ENCODE data around the gene FSTL4.

FSTL4 gene

GRCh38 chr5:133459474-133460160 lies 152.7 kb downstream of the FSTL4 start:
- WGBS (ENCODE audit: insufficient coverage) = 90% methylated on average over 5 of the region's 7 CpGs
- ChIA-PET CTCF (interaction anchor here (0.8 to 1.4 kb wide), 2 partner anchors 9 to 44 kb away, joined by 3 read pairs; no protein-coding TSS in a partner anchor), POLR2A (no interaction called here)
- no peaks in the 10 kb centered on the region for H3K4me1 ChIP-seq (ENCODE audit: control extremely low read depth in 1 of 4, control insufficient read depth in 4 of 4, insufficient read depth in 4 of 4, low read length in 3 of 4)
- H3K27ac ChIP-seq (ENCODE audit: insufficient read depth in 1 of 2, low read depth in 1 of 2, low read length in 2 of 2, poor library complexity in 1 of 2, severe bottlenecking in 2 of 2) = no peak overlapping the region
- peaks cover 0 to 6% (median 0%) of the 10 kb centered on the region in 5 experiments for H3K27me3 ChIP-seq (replicated peaks in 2 of 5; ENCODE audit: control insufficient read depth in 4 of 5, insufficient read depth in 5 of 5, low read length in 4 of 5)
- no peak overlapping the region for H3K4me3 ChIP-seq (ENCODE audit: control insufficient read depth in 1 of 7, extremely low read depth in 1 of 7, insufficient read depth in 4 of 7, low read depth in 2 of 7, low read length in 6 of 7)
- H3K36me3 ChIP-seq (ENCODE audit: control insufficient read depth in 4 of 4, insufficient read depth in 4 of 4, low read length in 3 of 4) = no peaks in the 10 kb centered on the region
- DNase-seq = no peak
- H3K9me3 ChIP-seq (ENCODE audit: control extremely low read depth in 1 of 5, control insufficient read depth in 4 of 5, insufficient read depth in 2 of 5, low read depth in 1 of 5, low read length in 4 of 5) = no peaks in the 10 kb centered on the region

GRCh38 chr5:133458435-133458834 lies 153.9 kb downstream of the FSTL4 start:
- H3K27me3 ChIP-seq (replicated peaks in 2 of 5; ENCODE audit: control insufficient read depth in 4 of 5, insufficient read depth in 5 of 5, low read length in 4 of 5) = peaks cover 0 to 6% (median 0%) of the 10 kb centered on the region in 5 experiments
- 100% methylated on average over 1 of the region's 2 CpGs for WGBS (ENCODE audit: insufficient coverage)
- no peak for DNase-seq
- no peaks in the 10 kb centered on the region for H3K9me3 ChIP-seq (ENCODE audit: control extremely low read depth in 1 of 5, control insufficient read depth in 4 of 5, insufficient read depth in 2 of 5, low read depth in 1 of 5, low read length in 4 of 5)
- no peaks in the 10 kb centered on the region for H3K4me1 ChIP-seq (ENCODE audit: control extremely low read depth in 1 of 4, control insufficient read depth in 4 of 4, insufficient read depth in 4 of 4, low read length in 3 of 4)
- no peak overlapping the region for H3K27ac ChIP-seq (ENCODE audit: insufficient read depth in 1 of 2, low read depth in 1 of 2, low read length in 2 of 2, poor library complexity in 1 of 2, severe bottlenecking in 2 of 2)
- POLR2A ChIA-PET = no interaction called here
- no peak overlapping the region for H3K4me3 ChIP-seq (ENCODE audit: control insufficient read depth in 1 of 7, extremely low read depth in 1 of 7, insufficient read depth in 4 of 7, low read depth in 2 of 7, low read length in 6 of 7)
- no peaks in the 10 kb centered on the region for H3K36me3 ChIP-seq (ENCODE audit: control insufficient read depth in 4 of 4, insufficient read depth in 4 of 4, low read length in 3 of 4)
- CTCF ChIA-PET = no interaction called here

GRCh38 chr5:133457439-133458355 lies 154.6 kb downstream of the FSTL4 start:
- H3K4me3 ChIP-seq (ENCODE audit: control insufficient read depth in 1 of 7, extremely low read depth in 1 of 7, insufficient read depth in 4 of 7, low read depth in 2 of 7, low read length in 6 of 7) = no peak overlapping the region
- POLR2A ChIA-PET = no interaction called here
- H3K4me1 ChIP-seq (ENCODE audit: control extremely low read depth in 1 of 4, control insufficient read depth in 4 of 4, insufficient read depth in 4 of 4, low read length in 3 of 4) = no peaks in the 10 kb centered on the region
- no peak for DNase-seq
- H3K27me3 ChIP-seq (replicated peaks in 2 of 5; ENCODE audit: control insufficient read depth in 4 of 5, insufficient read depth in 5 of 5, low read length in 4 of 5) = peaks cover 0 to 5% (median 0%) of the 10 kb centered on the region in 5 experiments
- 95% methylated on average over 7 of the region's 12 CpGs for WGBS (ENCODE audit: insufficient coverage)
- no peak overlapping the region for H3K27ac ChIP-seq (ENCODE audit: insufficient read depth in 1 of 2, low read depth in 1 of 2, low read length in 2 of 2, poor library complexity in 1 of 2, severe bottlenecking in 2 of 2)
- H3K9me3 ChIP-seq (ENCODE audit: control extremely low read depth in 1 of 5, control insufficient read depth in 4 of 5, insufficient read depth in 2 of 5, low read depth in 1 of 5, low read length in 4 of 5) = no peaks in the 10 kb centered on the region
- H3K36me3 ChIP-seq (ENCODE audit: control insufficient read depth in 4 of 4, insufficient read depth in 4 of 4, low read length in 3 of 4) = no peaks in the 10 kb centered on the region
- CTCF ChIA-PET = interaction anchor here (2.3 kb wide), 1 partner anchor 33 kb away, joined by 8 read pairs; no protein-coding TSS in a partner anchor

GRCh38 chr5:133456933-133457402 lies 155.4 kb downstream of the FSTL4 start:
- DNase-seq = no peak
- Histone ChIP-seq H3K27ac (ENCODE audit: insufficient read depth in 1 of 2, low read depth in 1 of 2, low read length in 2 of 2, poor library complexity in 1 of 2, severe bottlenecking in 2 of 2) (no peak overlapping the region), H3K9me3 (ENCODE audit: control extremely low read depth in 1 of 5, control insufficient read depth in 4 of 5, insufficient read depth in 2 of 5, low read depth in 1 of 5, low read length in 4 of 5) (no peaks in the 10 kb centered on the region), H3K36me3 (ENCODE audit: control insufficient read depth in 4 of 4, insufficient read depth in 4 of 4, low read length in 3 of 4) (no peaks in the 10 kb centered on the region), H3K4me3 (ENCODE audit: control insufficient read depth in 1 of 7, extremely low read depth in 1 of 7, insufficient read depth in 4 of 7, low read depth in 2 of 7, low read length in 6 of 7) (no peak overlapping the region), H3K27me3 (replicated peaks in 2 of 5; ENCODE audit: control insufficient read depth in 4 of 5, insufficient read depth in 5 of 5, low read length in 4 of 5) (peaks cover 0 to 6% (median 0%) of the 10 kb centered on the region in 5 experiments), H3K4me1 (ENCODE audit: control extremely low read depth in 1 of 4, control insufficient read depth in 4 of 4, insufficient read depth in 4 of 4, low read length in 3 of 4) (no peaks in the 10 kb centered on the region)
- WGBS (ENCODE audit: insufficient coverage) = 77% methylated on average over 4 of the region's 4 CpGs
- POLR2A ChIA-PET = no interaction called here
- CTCF ChIA-PET = interaction anchor here (2.3 kb wide), 1 partner anchor 33 kb away, joined by 8 read pairs; no protein-coding TSS in a partner anchor

- Histone ChIP-seq H3K27ac (ENCODE audit: insufficient read depth in 1 of 2, low read depth in 1 of 2, low read length in 2 of 2, poor library complexity in 1 of 2, severe bottlenecking in 2 of 2) (no peak overlapping the region), H3K4me1 (ENCODE audit: control extremely low read depth in 1 of 4, control insufficient read depth in 4 of 4, insufficient read depth in 4 of 4, low read length in 3 of 4) (no peaks in the 10 kb centered on the region), H3K9me3 (ENCODE audit: control extremely low read depth in 1 of 5, control insufficient read depth in 4 of 5, insufficient read depth in 2 of 5, low read depth in 1 of 5, low read length in 4 of 5) (no peaks in the 10 kb centered on the region), H3K27me3 (replicated peaks in 2 of 5; ENCODE audit: control insufficient read depth in 4 of 5, insufficient read depth in 5 of 5, low read length in 4 of 5) (peaks cover 0 to 7% (median 0%) of the 10 kb centered on the region in 5 experiments), H3K36me3 (ENCODE audit: control insufficient read depth in 4 of 4, insufficient read depth in 4 of 4, low read length in 3 of 4) (no peaks in the 10 kb centered on the region), H3K4me3 (ENCODE audit: control insufficient read depth in 1 of 7, extremely low read depth in 1 of 7, insufficient read depth in 4 of 7, low read depth in 2 of 7, low read length in 6 of 7) (no peak overlapping the region)
- ChIA-PET POLR2A (no interaction called here), CTCF (interaction anchor here (2.3 kb wide), 1 partner anchor 31 kb away, joined by 8 read pairs; no protein-coding TSS in a partner anchor)
- WGBS (ENCODE audit: insufficient coverage) = 95% methylated on average over 5 of the region's 5 CpGs
- DNase-seq = no peak
Observed at GRCh38 chr5:133455676-133456075, 156.7 kb downstream of the FSTL4 start.

GRCh38 chr5:133454442-133454841 lies 157.9 kb downstream of the FSTL4 start:
- 94% methylated on average over 9 of the region's 9 CpGs for WGBS (ENCODE audit: insufficient coverage)
- ChIA-PET POLR2A (no interaction called here), CTCF (no interaction called here)
- no peak for DNase-seq
- no peak overlapping the region for H3K4me3 ChIP-seq (ENCODE audit: control insufficient read depth in 1 of 7, extremely low read depth in 1 of 7, insufficient read depth in 4 of 7, low read depth in 2 of 7, low read length in 6 of 7)
- no peaks in the 10 kb centered on the region for H3K36me3 ChIP-seq (ENCODE audit: control insufficient read depth in 4 of 4, insufficient read depth in 4 of 4, low read length in 3 of 4)
- no peak overlapping the region for H3K27ac ChIP-seq (ENCODE audit: insufficient read depth in 1 of 2, low read depth in 1 of 2, low read length in 2 of 2, poor library complexity in 1 of 2, severe bottlenecking in 2 of 2)
- H3K9me3 ChIP-seq (ENCODE audit: control extremely low read depth in 1 of 5, control insufficient read depth in 4 of 5, insufficient read depth in 2 of 5, low read depth in 1 of 5, low read length in 4 of 5) = no peaks in the 10 kb centered on the region
- no peaks in the 10 kb centered on the region for H3K4me1 ChIP-seq (ENCODE audit: control extremely low read depth in 1 of 4, control insufficient read depth in 4 of 4, insufficient read depth in 4 of 4, low read length in 3 of 4)
- peaks cover 0 to 7% (median 0%) of the 10 kb centered on the region in 5 experiments for H3K27me3 ChIP-seq (replicated peaks in 2 of 5; ENCODE audit: control insufficient read depth in 4 of 5, insufficient read depth in 5 of 5, low read length in 4 of 5)

- CTCF ChIA-PET = no interaction called here
Observed at GRCh38 chr5:133453831-133454230, 158.5 kb downstream of the FSTL4 start.

More at GRCh38 chr5:133453831-133454230, 158.5 kb downstream of the FSTL4 start:
- 100% methylated on average over 1 of the region's 2 CpGs for WGBS (ENCODE audit: insufficient coverage)
- no peak for DNase-seq
- Histone ChIP-seq H3K4me1 (ENCODE audit: control extremely low read depth in 1 of 4, control insufficient read depth in 4 of 4, insufficient read depth in 4 of 4, low read length in 3 of 4) (no peaks in the 10 kb centered on the region), H3K9me3 (ENCODE audit: control extremely low read depth in 1 of 5, control insufficient read depth in 4 of 5, insufficient read depth in 2 of 5, low read depth in 1 of 5, low read length in 4 of 5) (no peaks in the 10 kb centered on the region), H3K36me3 (ENCODE audit: control insufficient read depth in 4 of 4, insufficient read depth in 4 of 4, low read length in 3 of 4) (no peaks in the 10 kb centered on the region), H3K27me3 (replicated peaks in 2 of 5; ENCODE audit: control insufficient read depth in 4 of 5, insufficient read depth in 5 of 5, low read length in 4 of 5) (peaks cover 0 to 7% (median 0%) of the 10 kb centered on the region in 5 experiments), H3K27ac (ENCODE audit: insufficient read depth in 1 of 2, low read depth in 1 of 2, low read length in 2 of 2, poor library complexity in 1 of 2, severe bottlenecking in 2 of 2) (no peak overlapping the region), H3K4me3 (ENCODE audit: control insufficient read depth in 1 of 7, extremely low read depth in 1 of 7, insufficient read depth in 4 of 7, low read depth in 2 of 7, low read length in 6 of 7) (no peak overlapping the region)
- POLR2A ChIA-PET = no interaction called here

All from common myeloid progenitor, CD34-positive (primary cell).